Bronchial epithelial cell (primary cell): ENCODE results near the gene DUSP7. TPM values are rescaled to one million over a fixed set of nuclear protein-coding genes. Genes with fewer than 3 reads are reported as not detected.

Experiments used
- DNase-seq: peaks from one replicate; pipeline ENCODE4 v3.0.0-alpha.2; 2010; ENCODE audit warnings: low read depth
- FAIRE-seq: peaks from 2 replicates; lab custom pipeline; 2011; peaks lifted over from hg19 to GRCh38; lab: Jason Lieb, UNC
- H3K27me3 ChIP-seq: 2 replicates; pipeline ENCODE4 v1.5.1; 2011; ENCODE audit warnings: low read length; ENCODE audit not compliant: control insufficient read depth, insufficient read depth
- H3K36me3 ChIP-seq: 2 replicates; pipeline ENCODE4 v1.5.1; 2011; ENCODE audit warnings: low read length; ENCODE audit not compliant: control insufficient read depth, insufficient read depth
- H3K4me3 ChIP-seq: 2 replicates; pipeline ENCODE4 v1.5.1; 2011; ENCODE audit warnings: mild to moderate bottlenecking, low read depth, low read length, control low read depth
- CTCF ChIP-seq: IDR thresholded peaks from 2 replicates; pipeline ENCODE4 v1.5.1; 2011; ENCODE audit warnings: mild to moderate bottlenecking, moderate library complexity, low read length, control low read depth, inconsistent platforms; ENCODE audit not compliant: insufficient read depth, severe bottlenecking
- total RNA-seq: library from RNA; depleted of rRNA; stranded (reverse); fragments of >200 nt; gene quantifications from 2 replicates; pipeline ENCODE4 v1.2.1, GENCODE V29; 2014

DUSP7 gene
- total RNA-seq, 1 donor from 2014 or later = 38.2 TPM

GRCh38 chr3:52023860-52024764 is 32.3 kb downstream of the DUSP7 start:
- no peak overlapping the region for H3K4me3 ChIP-seq
- FAIRE-seq (no peak), DNase-seq (no peak)
- H3K27me3 ChIP-seq = no peaks in the 10 kb centered on the region
- no peak for TF ChIP-seq CTCF
- no peaks in the 10 kb centered on the region for H3K36me3 ChIP-seq

GRCh38 chr3:52023101-52023770 is 33.1 kb downstream of the DUSP7 start:
- no peak overlapping the region for H3K4me3 ChIP-seq
- DNase-seq (no peak), FAIRE-seq (peak; percentile 32)
- no peaks in the 10 kb centered on the region for H3K36me3 ChIP-seq
- no peaks in the 10 kb centered on the region for H3K27me3 ChIP-seq
- TF ChIP-seq CTCF = no peak

GRCh38 chr3:52022323-52023100 is 33.9 kb downstream of the DUSP7 start:
- H3K36me3 ChIP-seq = no peaks in the 10 kb centered on the region
- DNase-seq (no peak), FAIRE-seq (no peak)
- no peak overlapping the region for H3K4me3 ChIP-seq
- no peaks in the 10 kb centered on the region for H3K27me3 ChIP-seq
- no peak for TF ChIP-seq CTCF

- no peak for FAIRE-seq
- TF ChIP-seq CTCF = no peak
- Histone ChIP-seq H3K4me3 (no peak overlapping the region), H3K27me3 (no peaks in the 10 kb centered on the region), H3K36me3 (no peaks in the 10 kb centered on the region)
- no peak for DNase-seq
Measured at GRCh38 chr3:52021489-52022268, 34.7 kb downstream of the DUSP7 start.

- no peak for TF ChIP-seq CTCF
- DNase-seq = no peak
- Histone ChIP-seq H3K36me3 (no peaks in the 10 kb centered on the region), H3K4me3 (no peak overlapping the region), H3K27me3 (no peaks in the 10 kb centered on the region)
- FAIRE-seq = no peak
Measured at GRCh38 chr3:52020796-52021195, 35.6 kb downstream of the DUSP7 start.
